A549 (cell line): ENCODE results near the gene MCCC1. TPM values are rescaled to one million over a fixed set of nuclear protein-coding genes. Genes with fewer than 3 reads are reported as not detected.

Experiments used
- ATAC-seq, 2 experiments: fragments of 200-7000 bp in 1 of 2; fragments of >200 bp in 1 of 2; cut with Nextera tagmentation in 1 of 2; cut with Tn5 transposase in 1 of 2; 3 replicates each; pipeline versions ENCODE4 v1.8.0 to v1.9.1; 2018 to 2020; ENCODE audit warnings: mild to moderate bottlenecking in 1 of 2, moderate library complexity in 1 of 2
- CTCF ChIA-PET: fragments of 300-600 bp; sonication (Branson Sonifier 250); formaldehyde crosslinking; extraction: SDS; loops from one replicate; lab custom pipeline; 2021; ENCODE audit warnings: antibody characterized with exemption, inconsistent platforms; lab: Yijun Ruan, JAX
- POLR2A ChIA-PET: fragments of 350-600 bp; formaldehyde crosslinking; extraction: SDS; loops from one replicate; lab custom pipeline; 2021; ENCODE audit warnings: antibody characterized with exemption, inconsistent platforms; lab: Yijun Ruan, JAX
- DNase-seq, 2 experiments: peaks; one replicate each; pipeline versions ENCODE4 v3.0.0 to v3.0.0-alpha.2; 2011 to 2016; ENCODE audit warnings: low read depth in 1 of 2, low spot score in 1 of 2
- FAIRE-seq: peaks from 2 replicates; lab custom pipeline; 2011; peaks lifted over from hg19 to GRCh38; lab: Jason Lieb, UNC
- H3K27ac ChIP-seq, 2 experiments: fragments of >200 bp; sonication (Bioruptor Twin); formaldehyde crosslinking; 3 replicates each; pipeline ENCODE4 v1.5.1; 2016 to 2017
- H3K4me1 ChIP-seq: fragments of >200 bp; sonication (Bioruptor Twin); formaldehyde crosslinking; 3 replicates; pipeline ENCODE4 v1.6.1; 2016
- H3K4me2 ChIP-seq: fragments of >200 bp; sonication (Bioruptor Twin); formaldehyde crosslinking; 3 replicates; pipeline ENCODE4 v1.6.1; 2016
- H3K4me3 ChIP-seq: fragments of >200 bp; sonication (Bioruptor Twin); formaldehyde crosslinking; 3 replicates; pipeline ENCODE4 v1.5.1; 2016
- H3K9me3 ChIP-seq: fragments of >200 bp; sonication (Bioruptor Twin); formaldehyde crosslinking; 3 replicates; pipeline ENCODE4 v1.6.1; 2016
- ATOH8 ChIP-seq: fragments of 250-450 bp; sonication (Bioruptor Pico); IDR thresholded peaks from 2 replicates; pipeline ENCODE4 v1.5.0; 2020; ENCODE audit warnings: low read depth, mild to moderate bottlenecking, moderate library complexity
- BCL3 ChIP-seq: fragments of >200 bp; sonication (Bioruptor Twin); formaldehyde crosslinking; IDR thresholded peaks from 3 replicates; pipeline ENCODE4 v1.6.1; 2016
- E2F6 ChIP-seq: IDR thresholded peaks from 2 replicates; pipeline ENCODE4 v1.6.1; 2012; ENCODE audit warnings: low read depth, borderline replicate concordance
- EHMT2 ChIP-seq: fragments of 200-600 bp; sonication (generic); IDR thresholded peaks from 2 replicates; pipeline ENCODE4 v1.6.1; 2016; ENCODE audit warnings: antibody characterized with exemption, low read depth, mild to moderate bottlenecking, moderate library complexity
- EP300 ChIP-seq, 2 experiments: fragments of >200 bp; sonication (Bioruptor Twin); formaldehyde crosslinking; IDR thresholded peaks; 2 replicates in 1 of 2; 3 replicates in 1 of 2; pipeline ENCODE4 v1.6.1; 2016 to 2017
- FOXS1 ChIP-seq: fragments of 250-450 bp; sonication (Bioruptor Pico); IDR thresholded peaks from 2 replicates; pipeline ENCODE4 v1.5.0; 2020; ENCODE audit warnings: mild to moderate bottlenecking, moderate library complexity
- HES2 ChIP-seq: fragments of >200 bp; sonication (Bioruptor Twin); formaldehyde crosslinking; IDR thresholded peaks from 2 replicates; pipeline ENCODE4 v1.6.1; 2016
- HOXB13 ChIP-seq: fragments of 250-450 bp; sonication (Bioruptor Pico); IDR thresholded peaks from 2 replicates; pipeline ENCODE4 v1.5.0; 2020; ENCODE audit warnings: low read depth, mild to moderate bottlenecking, moderate library complexity
- JUN ChIP-seq, 2 experiments: fragments of >200 bp; sonication (Bioruptor Twin); formaldehyde crosslinking; IDR thresholded peaks; 2 replicates in 1 of 2; 3 replicates in 1 of 2; pipeline ENCODE4 v1.6.1; 2016 to 2017
- KDM1A ChIP-seq: fragments of 200-600 bp; sonication (generic); IDR thresholded peaks from 2 replicates; pipeline ENCODE4 v1.6.1; 2016; ENCODE audit warnings: low read depth, mild to moderate bottlenecking
- NFE2L2 ChIP-seq: fragments of 150-350 bp; conservative IDR thresholded peaks from 2 replicates; pipeline ENCODE4 v1.6.1; 2014; ENCODE audit warnings: low read length
- NPAS2 ChIP-seq: fragments of 250-450 bp; sonication (Bioruptor Pico); IDR thresholded peaks from 2 replicates; pipeline ENCODE4 v1.8.0; 2022; ENCODE audit warnings: mild to moderate bottlenecking, moderate library complexity, borderline replicate concordance
- NR3C1 ChIP-seq: fragments of >200 bp; sonication (Bioruptor Twin); formaldehyde crosslinking; IDR thresholded peaks from 3 replicates; pipeline ENCODE4 v1.6.1; 2017
- PBX3 ChIP-seq: IDR thresholded peaks from 2 replicates; pipeline ENCODE4 v1.6.1; 2012
- PHF8 ChIP-seq: fragments of 200-600 bp; sonication (generic); IDR thresholded peaks from 2 replicates; pipeline ENCODE4 v1.6.1; 2016; ENCODE audit warnings: low read depth, mild to moderate bottlenecking, antibody characterized with exemption, moderate library complexity, borderline replicate concordance
- POLR2A ChIP-seq: IDR thresholded peaks from 2 replicates; pipeline ENCODE4 v1.6.1; 2012; ENCODE audit warnings: mild to moderate bottlenecking, low read length
- POLR2AphosphoS2 ChIP-seq: conservative IDR thresholded peaks from 2 replicates; pipeline ENCODE4 v1.6.1; 2012; ENCODE audit warnings: low read length, improper control_type of control experiment, inconsistent platforms
- RARB ChIP-seq: fragments of 250-450 bp; sonication (Bioruptor Pico); IDR thresholded peaks from 2 replicates; pipeline ENCODE4 v1.8.0; 2021; ENCODE audit warnings: mild to moderate bottlenecking, moderate library complexity
- RCOR1 ChIP-seq: fragments of 150-350 bp; IDR thresholded peaks from 2 replicates; pipeline ENCODE4 v1.6.1; 2014; ENCODE audit warnings: antibody characterized with exemption, low read length, low read depth
- RNF2 ChIP-seq: fragments of 200-600 bp; sonication (generic); IDR thresholded peaks from 2 replicates; pipeline ENCODE4 v1.6.1; 2016; ENCODE audit warnings: low read depth, mild to moderate bottlenecking, antibody characterized with exemption, moderate library complexity, borderline replicate concordance
- SMC3 ChIP-seq: fragments of >200 bp; sonication (Bioruptor Twin); formaldehyde crosslinking; IDR thresholded peaks from 3 replicates; pipeline ENCODE4 v1.6.1; 2018; ENCODE audit warnings: inconsistent platforms
- TFCP2L1 ChIP-seq: fragments of 250-450 bp; sonication (Bioruptor Pico); IDR thresholded peaks from 2 replicates; pipeline ENCODE4 v1.5.0; 2021; ENCODE audit warnings: mild to moderate bottlenecking
- WGBS: methylation state at CpG from one replicate; pipeline ENCODE4 v1.1.6; 2017; ENCODE audit errors: missing lambda C conversion rate; 5-methylcytosine and 5-hydroxymethylcytosine counted together
- polyA plus RNA-seq, 4 experiments: library from polyadenylated mRNA; depleted of rRNA in 3 of 4; stranded (reverse); fragments of >200 nt; fragmentation: RNase III in 1 of 4; extraction: RNeasy Plus Mini Kit Qiagen cat#74134 plus additional on column Dnase treatment in 1 of 4; gene quantifications; 2 replicates in 3 of 4; 3 replicates in 1 of 4; pipeline ENCODE4 v1.2.3, GENCODE V29; 2011 to 2017

The MCCC1 gene
- polyA plus RNA-seq, 2 of the 4 experiments (the other 2 are of a cell fraction), result 11.8 to 12.4 TPM

- ATAC-seq (peak; percentile 95 to 97), FAIRE-seq (no peak), DNase-seq (peak; percentile 74 to 77)
- Histone ChIP-seq H3K4me2 (peak within 1 kb of the TSS; percentile 94), H3K9me3 (no peaks in the 10 kb centered on the region), H3K4me1 (peaks cover 15% of the 10 kb centered on the region; the same call in 1 of the 3 replicates), H3K27ac (peak within 1 kb of the TSS; percentile 98 to 99), H3K4me3 (peak within 1 kb of the TSS; percentile 99)
- CTCF ChIA-PET, result interaction anchor here (1.1 kb wide), 1 partner anchor 20 kb away, joined by 3 read pairs; no protein-coding TSS in a partner anchor
- POLR2A ChIA-PET, result no interaction called here
- WGBS, result 0% methylated on average over 4 of the region's 106 CpGs
- TF ChIP-seq NFE2L2 (no peak), HOXB13 (CRISPR knock-in tag) (no peak), FOXS1 (no peak), PHF8 (no peak), RNF2 (no peak), JUN (IDR thresholded peaks at IDR 0.05) (peak; percentile 41 to 66; a peak in 4 of 5 replicates), POLR2A (peak; percentile 72)
These were observed 118.9 kb downstream of the MCCC1 start, which contains the start of gene DCUN1D1 for GRCh38 chr3:182980204-182981037. TSS of gene DCUN1D1 (minus strand) at chr3:182980538. CDS start at chr3:182980489, 49 bp downstream.

- Histone ChIP-seq H3K27ac (peak overlapping the region; percentile 98 to 99), H3K4me1 (peaks cover 15% of the 10 kb centered on the region; the same call in 1 of the 3 replicates), H3K4me3 (peak overlapping the region; percentile 99), H3K4me2 (peak overlapping the region; percentile 85), H3K9me3 (no peaks in the 10 kb centered on the region)
- POLR2A ChIA-PET, result no interaction called here
- WGBS, result under 1% methylated on average over 22 of the region's 29 CpGs
- FAIRE-seq (no peak), DNase-seq (peak; percentile 6 to 9), ATAC-seq (peak; percentile 22 to 47)
- no peak for TF ChIP-seq NR3C1
- TF ChIP-seq RCOR1, result no peak
- TF ChIP-seq FOXS1, result no peak
- no peak for TF ChIP-seq EHMT2
- TF ChIP-seq KDM1A, result no peak
- TF ChIP-seq RNF2, result no peak
- TF ChIP-seq SMC3, result no peak
- no peak for TF ChIP-seq EP300 (IDR thresholded peaks at IDR 0.05)
- TF ChIP-seq BCL3, result no peak
- TF ChIP-seq TFCP2L1 (CRISPR knock-in tag), result no peak
- no peak for TF ChIP-seq E2F6
- no peak for TF ChIP-seq PBX3
- no peak for TF ChIP-seq RARB
- no peak for TF ChIP-seq POLR2AphosphoS2
- CTCF ChIA-PET, result no interaction called here
These were observed 119.6 kb downstream of the MCCC1 start for GRCh38 chr3:182979674-182980191.

GRCh38 chr3:182979103-182979673, 120.1 kb downstream of the MCCC1 start:
- Histone ChIP-seq H3K4me3 (peak overlapping the region; percentile 99), H3K4me2 (peak overlapping the region; percentile 85), H3K4me1 (peaks cover 15% of the 10 kb centered on the region; the same call in 1 of the 3 replicates), H3K27ac (peak overlapping the region; percentile 98 to 99), H3K9me3 (no peaks in the 10 kb centered on the region)
- TF ChIP-seq E2F6 (no peak), ATOH8 (no peak), HES2 (no peak), KDM1A (no peak), NPAS2 (CRISPR knock-in tag) (no peak), POLR2A (no peak)
- 3% methylated on average over 10 of the region's 10 CpGs for WGBS
- DNase-seq (no peak), ATAC-seq (no peak), FAIRE-seq (no peak)
- ChIA-PET POLR2A (no interaction called here), CTCF (no interaction called here)
